T-cell (primary cell): Measurements from ENCODE around the gene CELSR3. TPM values are rescaled to one million over a fixed set of nuclear protein-coding genes. Genes with fewer than 3 reads are reported as not detected.
A peak's percentile ranks its signal among the peaks of the same experiment; 100 is the strongest.

Experiments
- ATAC-seq, 4 experiments: fragments of 200-7000 bp in 3 of 4; fragments of 150-1000 bp in 1 of 4; cut with Tn5 transposase; replicated peaks in 1 of 4; 1 replicate in 3 of 4; 2 replicates in 1 of 4; pipeline ENCODE4 v1.10.0; 2021; ENCODE audit warnings: moderate library complexity in 3 of 4, mild to moderate bottlenecking in 2 of 4, moderate number of reproducible peaks in 1 of 4
- CTCF ChIA-PET, 2 donors: fragments of 300-600 bp; sonication (Branson Sonifier 250); formaldehyde crosslinking; loops; one replicate each; lab custom pipeline; 2022; ENCODE audit warnings: antibody characterized with exemption in 2 of 2; lab: Charles Lee
- POLR2A ChIA-PET, 2 donors: fragments of 300-600 bp; sonication (Branson Sonifier 250); formaldehyde crosslinking; loops; one replicate each; lab custom pipeline; 2022; ENCODE audit warnings: antibody characterized with exemption in 2 of 2; lab: Charles Lee
- DNase-seq, 35 experiments: peaks; one replicate each; pipeline versions ENCODE4 v3.0.0 to v3.0.0-alpha.2; 2013 to 2023
- H3K27ac ChIP-seq: one replicate; pipeline ENCODE4 v1.5.1; 2013; ENCODE audit warnings: low read length
- H3K27me3 ChIP-seq, 2 experiments: replicated peaks in 1 of 2; 1 replicate in 1 of 2; 2 replicates in 1 of 2; pipeline versions ENCODE4 v1.6.1 to v1.7.0; 2013; ENCODE audit warnings: low read length in 1 of 2, mixed read lengths in 1 of 2; ENCODE audit not compliant: control insufficient read depth in 2 of 2, insufficient read depth in 2 of 2; ENCODE audit errors: extremely low read depth in 1 of 2
- H3K36me3 ChIP-seq, 2 donors: 1 replicate in 1 of 2; 2 replicates in 1 of 2; pipeline versions ENCODE4 v1.6.1 to v1.7.0; 2013; ENCODE audit warnings: low read length in 1 of 2; ENCODE audit not compliant: control insufficient read depth in 2 of 2, insufficient read depth in 1 of 2; ENCODE audit errors: extremely low read depth in 1 of 2
- H3K4me1 ChIP-seq, 2 experiments: 1 replicate in 1 of 2; 2 replicates in 1 of 2; pipeline versions ENCODE4 v1.6.1 to v1.7.0; 2013; ENCODE audit warnings: low read length in 2 of 2, mixed read lengths in 1 of 2; ENCODE audit not compliant: insufficient read depth in 2 of 2, control insufficient read depth in 1 of 2; ENCODE audit errors: extremely low read depth in 1 of 2
- H3K4me3 ChIP-seq, 2 donors: 1 replicate in 1 of 2; 2 replicates in 1 of 2; pipeline versions ENCODE4 v1.5.1 to v1.7.0; 2013; ENCODE audit warnings: mild to moderate bottlenecking in 2 of 2, low read length in 1 of 2, moderate library complexity in 1 of 2; ENCODE audit not compliant: control insufficient read depth in 1 of 2; ENCODE audit errors: extremely low read depth in 1 of 2
- H3K9me3 ChIP-seq: 2 replicates; pipeline ENCODE4 v1.7.0; 2013
- H3K27ac Mint-ChIP-seq, 2 donors: one replicate each; pipeline ENCODE4 v1.8.0; 2020 to 2021; ENCODE audit warnings: mild to moderate bottlenecking in 2 of 2, mixed read lengths in 2 of 2
- H3K27me3 Mint-ChIP-seq, 2 donors: one replicate each; pipeline ENCODE4 v1.8.0; 2021 to 2022; ENCODE audit warnings: mixed read lengths in 2 of 2
- H3K36me3 Mint-ChIP-seq: one replicate; pipeline ENCODE4 v1.8.0; 2021; ENCODE audit warnings: mixed read lengths
- H3K4me1 Mint-ChIP-seq, 3 donors: one replicate each; pipeline ENCODE4 v1.8.0; 2020 to 2022; ENCODE audit warnings: mixed read lengths in 3 of 3, mild to moderate bottlenecking in 1 of 3
- H3K4me3 Mint-ChIP-seq, 3 donors: one replicate each; pipeline ENCODE4 v1.8.0; 2020 to 2022; ENCODE audit warnings: mild to moderate bottlenecking in 3 of 3, mixed read lengths in 3 of 3, moderate library complexity in 3 of 3
- H3K9me3 Mint-ChIP-seq, 3 donors: one replicate each; pipeline ENCODE4 v1.8.0; 2020 to 2022; ENCODE audit warnings: mixed read lengths in 3 of 3
- WGBS: methylation state at CpG from one replicate; pipeline ENCODE4 v1.1.5; 2013; ENCODE audit warnings: missing lambda C conversion rate; ENCODE audit not compliant: insufficient coverage; 5-methylcytosine and 5-hydroxymethylcytosine counted together
- total RNA-seq, 35 experiments: library from RNA in 6 of 35; stranded (reverse) in 6 of 35; fragments of 120-200 nt in 1 of 35; gene quantifications; one replicate each; pipeline versions ENCODE4 v1.2.1 to v1.2.4 and lab custom pipeline; 2013 to 2026

Gene CELSR3
- total RNA-seq, 5 donors from 2014 or later (not counting 1 experiment from before 2014, with no cell fraction given), result 5.6 to 7.4 (median 6.2) TPM

DNA sequence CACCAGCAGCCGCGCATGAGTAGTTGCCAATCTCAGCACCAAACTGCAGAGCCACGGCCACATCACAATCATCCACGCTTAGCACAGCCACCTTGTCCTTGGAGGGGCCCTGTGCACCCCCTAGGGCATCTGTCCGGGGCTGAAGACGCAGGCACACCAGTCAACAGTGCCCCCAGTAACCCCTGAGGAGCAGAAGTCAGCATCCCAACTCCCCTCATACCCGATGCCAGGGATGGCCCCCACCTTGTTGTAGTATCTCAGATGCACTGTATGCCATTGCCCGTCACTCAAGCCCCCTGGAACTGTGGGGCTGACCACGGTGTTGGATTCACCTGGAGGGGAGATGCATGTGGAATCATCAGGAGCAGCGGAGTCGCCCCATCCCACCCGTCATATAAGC lies 7.6 kb downstream of the CELSR3 start:
- Mint-ChIP-seq H3K9me3 (no peaks in the 10 kb centered on the region), H3K36me3 (no peaks in the 10 kb centered on the region), H3K27me3 (peaks cover 7 to 13% of the 10 kb centered on the region in 2 donors), H3K27ac (peak overlapping the region; percentile 66 to 84), H3K4me1 (peaks cover 0 to 17% (median 11%) of the 10 kb centered on the region in 3 donors), H3K4me3 (peak overlapping the region; percentile 68 to 79 (median 72))
- peak overlapping the region in 1 of 2 donors; percentile 27 for H3K4me3 ChIP-seq
- ATAC-seq, result no peak
- WGBS, result 98% methylated on average over 6 of the region's 12 CpGs
- no peaks in the 10 kb centered on the region for H3K36me3 ChIP-seq
- peak overlapping the region; percentile 74 for H3K27ac ChIP-seq
- DNase-seq, result no peak
- peaks cover 2 to 20% of the 10 kb centered on the region in 2 experiments for H3K27me3 ChIP-seq
- peaks cover 0 to 26% of the 10 kb centered on the region in 2 experiments for H3K4me1 ChIP-seq
- ChIA-PET CTCF (no interaction called here), POLR2A (interaction anchor here in 1 of 2 donors (0.5 kb wide), 1 partner anchor 281 kb away, joined by 4 read pairs; no protein-coding TSS in a partner anchor)
- no peaks in the 10 kb centered on the region for H3K9me3 ChIP-seq

- ChIA-PET POLR2A (no interaction called here), CTCF (no interaction called here)
- Mint-ChIP-seq H3K4me1 (peaks cover 0 to 17% (median 11%) of the 10 kb centered on the region in 3 donors), H3K9me3 (no peaks in the 10 kb centered on the region), H3K27ac (no peak overlapping the region), H3K27me3 (no peaks in the 10 kb centered on the region), H3K4me3 (no peak overlapping the region), H3K36me3 (no peaks in the 10 kb centered on the region)
- Histone ChIP-seq H3K27ac (no peak overlapping the region), H3K36me3 (no peaks in the 10 kb centered on the region), H3K4me3 (no peak overlapping the region), H3K9me3 (no peaks in the 10 kb centered on the region), H3K27me3 (peaks cover 0 to 7% of the 10 kb centered on the region in 2 experiments), H3K4me1 (peaks cover 0 to 26% of the 10 kb centered on the region in 2 experiments)
- ATAC-seq (no peak), DNase-seq (no peak)
- WGBS, result 91% methylated on average over 15 of the region's 15 CpGs
These were observed 9.6 kb downstream of the CELSR3 start for GRCh38 chr3:48652923-48653715.

- H3K4me1 ChIP-seq, result peaks cover 0 to 16% of the 10 kb centered on the region in 2 experiments
- Mint-ChIP-seq H3K4me3 (no peak overlapping the region), H3K36me3 (no peaks in the 10 kb centered on the region), H3K27ac (no peak overlapping the region), H3K4me1 (peaks cover 0 to 9% (median 6%) of the 10 kb centered on the region in 3 donors), H3K9me3 (no peaks in the 10 kb centered on the region), H3K27me3 (no peaks in the 10 kb centered on the region)
- no peak overlapping the region for H3K4me3 ChIP-seq
- CTCF ChIA-PET, result no interaction called here
- H3K27ac ChIP-seq, result no peak overlapping the region
- WGBS, result 93% methylated on average over 11 of the region's 11 CpGs
- H3K36me3 ChIP-seq, result no peaks in the 10 kb centered on the region
- H3K9me3 ChIP-seq, result no peaks in the 10 kb centered on the region
- ATAC-seq (no peak), DNase-seq (no peak)
- no peaks in the 10 kb centered on the region for H3K27me3 ChIP-seq
- POLR2A ChIA-PET, result no interaction called here
These were observed 10.9 kb downstream of the CELSR3 start for GRCh38 chr3:48651771-48652170.

DNA sequence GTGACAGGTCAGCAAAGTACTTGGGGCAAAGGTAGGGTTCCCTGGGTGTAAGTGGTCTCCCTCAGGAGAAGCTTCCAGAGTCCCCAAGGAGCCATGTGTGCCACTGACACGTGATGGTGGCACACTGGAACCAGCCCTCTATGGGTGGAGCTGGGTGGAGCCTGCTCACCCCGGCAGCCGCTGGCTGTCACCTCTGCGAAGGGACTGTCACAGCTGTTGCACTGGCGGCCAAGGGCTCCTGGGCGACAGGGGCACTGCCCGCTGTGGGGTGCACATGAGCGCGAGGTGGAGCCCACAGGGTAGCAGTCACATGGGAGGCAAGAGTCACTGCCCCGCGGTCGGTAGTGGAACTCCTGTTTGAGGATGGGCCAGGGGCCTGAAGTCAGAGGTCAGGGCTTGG lies 12.0 kb downstream of the CELSR3 start:
- no peak for DNase-seq
- POLR2A ChIA-PET, result no interaction called here
- Mint-ChIP-seq H3K9me3 (no peaks in the 10 kb centered on the region), H3K27ac (no peak overlapping the region), H3K27me3 (no peaks in the 10 kb centered on the region), H3K36me3 (no peaks in the 10 kb centered on the region), H3K4me3 (no peak overlapping the region), H3K4me1 (peaks cover 0 to 7% (median 3%) of the 10 kb centered on the region in 3 donors)
- H3K36me3 ChIP-seq, result no peaks in the 10 kb centered on the region
- peaks cover 0 to 9% of the 10 kb centered on the region in 2 experiments for H3K4me1 ChIP-seq
- no peak overlapping the region for H3K27ac ChIP-seq
- CTCF ChIA-PET, result no interaction called here
- no peak overlapping the region for H3K4me3 ChIP-seq
- H3K9me3 ChIP-seq, result no peaks in the 10 kb centered on the region
- no peak for ATAC-seq
- H3K27me3 ChIP-seq, result peaks cover 0 to 2% of the 10 kb centered on the region in 2 experiments
- WGBS, result 88% methylated on average over 12 of the region's 12 CpGs

GRCh38 chr3:48648188-48648850 lies 14.4 kb downstream of the CELSR3 start:
- Mint-ChIP-seq H3K4me1 (no peaks in the 10 kb centered on the region), H3K27me3 (no peaks in the 10 kb centered on the region), H3K27ac (no peak overlapping the region), H3K4me3 (no peak overlapping the region), H3K36me3 (no peaks in the 10 kb centered on the region), H3K9me3 (no peaks in the 10 kb centered on the region)
- H3K36me3 ChIP-seq, result no peaks in the 10 kb centered on the region
- no peaks in the 10 kb centered on the region for H3K4me1 ChIP-seq
- DNase-seq (no peak), ATAC-seq (no peak)
- H3K9me3 ChIP-seq, result no peaks in the 10 kb centered on the region
- peaks cover 0 to 2% of the 10 kb centered on the region in 2 experiments for H3K27me3 ChIP-seq
- POLR2A ChIA-PET, result no interaction called here
- no peak overlapping the region for H3K4me3 ChIP-seq
- no peak overlapping the region for H3K27ac ChIP-seq
- WGBS, result 87% methylated on average over 12 of the region's 15 CpGs
- CTCF ChIA-PET, result no interaction called here

DNA sequence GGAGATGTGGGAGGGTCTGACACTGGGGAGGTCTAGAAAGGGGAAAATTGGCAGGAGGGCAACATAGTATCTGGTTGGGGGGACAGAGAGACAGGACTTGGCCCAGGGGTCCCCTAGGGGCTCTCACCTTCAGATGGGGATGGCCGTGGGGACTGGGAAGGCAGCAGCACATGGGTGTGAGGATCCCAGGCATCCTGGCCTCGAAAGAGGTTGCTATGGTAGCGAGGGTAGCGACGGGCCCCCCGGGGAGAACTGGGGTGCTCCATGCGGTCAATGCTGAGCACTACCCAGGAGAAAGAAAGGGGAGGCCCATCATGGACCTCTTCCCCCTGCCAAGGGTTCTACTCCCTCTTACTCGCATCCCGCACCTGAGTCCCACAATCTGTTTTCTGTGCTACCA lies 15.0 kb downstream of the CELSR3 start:
- Histone ChIP-seq H3K36me3 (no peaks in the 10 kb centered on the region), H3K9me3 (no peaks in the 10 kb centered on the region), H3K4me1 (no peaks in the 10 kb centered on the region), H3K4me3 (no peak overlapping the region), H3K27ac (no peak overlapping the region), H3K27me3 (peaks cover 0 to 2% of the 10 kb centered on the region in 2 experiments)
- no peak overlapping the region for H3K27ac Mint-ChIP-seq
- ChIA-PET CTCF (no interaction called here), POLR2A (no interaction called here)
- H3K27me3 Mint-ChIP-seq, result no peaks in the 10 kb centered on the region
- no peaks in the 10 kb centered on the region for H3K9me3 Mint-ChIP-seq
- no peaks in the 10 kb centered on the region for H3K36me3 Mint-ChIP-seq
- no peaks in the 10 kb centered on the region for H3K4me1 Mint-ChIP-seq
- ATAC-seq, result no peak
- no peak overlapping the region for H3K4me3 Mint-ChIP-seq
- 88% methylated on average over 6 of the region's 9 CpGs for WGBS
- DNase-seq, result no peak
